HEK293T (cell line): ENCODE results near the gene GTPBP3.

Source experiments
- CTCF ChIA-PET: fragments of 350-600 bp; formaldehyde crosslinking; extraction: SDS; loops from one replicate; lab custom pipeline; 2021; ENCODE audit warnings: antibody characterized with exemption, inconsistent platforms; lab: Yijun Ruan, JAX
- POLR2A ChIA-PET: fragments of 350-600 bp; formaldehyde crosslinking; extraction: SDS; loops from one replicate; lab custom pipeline; 2020; ENCODE audit warnings: antibody characterized with exemption, inconsistent platforms; lab: Yijun Ruan, JAX
- DNase-seq: peaks from one replicate; pipeline ENCODE4 v3.0.0; 2012; ENCODE audit warnings: mixed read lengths; ENCODE audit errors: extremely low spot score
- ARNT ChIP-seq: fragments of 450-650 bp; IDR thresholded peaks from 2 replicates; pipeline ENCODE4 v1.6.1; 2017; ENCODE audit warnings: mild to moderate bottlenecking
- BHLHE40 ChIP-seq: fragments of 450-650 bp; IDR thresholded peaks from 2 replicates; pipeline ENCODE4 v1.6.1; 2016; ENCODE audit warnings: mild to moderate bottlenecking, moderate library complexity, borderline replicate concordance
- CTBP1 ChIP-seq: fragments of 450-650 bp; IDR thresholded peaks from 2 replicates; pipeline ENCODE4 v1.6.1; 2016; ENCODE audit warnings: borderline replicate concordance
- ELF4 ChIP-seq: fragments of 450-650 bp; IDR thresholded peaks from 2 replicates; pipeline ENCODE4 v1.6.1; 2017; ENCODE audit warnings: antibody characterized with exemption
- FOXA1 ChIP-seq: fragments of 450-650 bp; IDR thresholded peaks from 2 replicates; pipeline ENCODE4 v1.6.1; 2016; ENCODE audit warnings: mild to moderate bottlenecking
- FOXK2 ChIP-seq: fragments of 450-650 bp; IDR thresholded peaks from 2 replicates; pipeline ENCODE4 v1.6.1; 2016; ENCODE audit warnings: mild to moderate bottlenecking
- FOXM1 ChIP-seq: fragments of 450-650 bp; IDR thresholded peaks from 2 replicates; pipeline ENCODE4 v1.6.1; 2017; ENCODE audit warnings: mild to moderate bottlenecking, borderline replicate concordance
- HDGF ChIP-seq: fragments of 450-650 bp; IDR thresholded peaks from 2 replicates; pipeline ENCODE4 v1.6.1; 2017; ENCODE audit warnings: antibody characterized with exemption, borderline replicate concordance
- L3MBTL2 ChIP-seq: fragments of 450-650 bp; conservative IDR thresholded peaks from 2 replicates; pipeline ENCODE4 v1.6.1; 2016; ENCODE audit warnings: mild to moderate bottlenecking
- LEF1 ChIP-seq: fragments of 450-650 bp; IDR thresholded peaks from 2 replicates; pipeline ENCODE4 v1.6.1; 2017; ENCODE audit warnings: mild to moderate bottlenecking, borderline replicate concordance
- NFRKB ChIP-seq: fragments of 450-650 bp; IDR thresholded peaks from 2 replicates; pipeline ENCODE4 v1.6.1; 2016; ENCODE audit warnings: mild to moderate bottlenecking, moderate library complexity
- PKNOX1 ChIP-seq: fragments of 450-650 bp; IDR thresholded peaks from 2 replicates; pipeline ENCODE4 v1.6.1; 2016
- SP1 ChIP-seq: fragments of 450-650 bp; IDR thresholded peaks from 2 replicates; pipeline ENCODE4 v1.6.1; 2017
- SUZ12 ChIP-seq: fragments of 450-650 bp; IDR thresholded peaks from 2 replicates; pipeline ENCODE4 v1.6.1; 2016; ENCODE audit warnings: mild to moderate bottlenecking
- TARDBP ChIP-seq: fragments of 450-650 bp; IDR thresholded peaks from 2 replicates; pipeline ENCODE4 v1.6.1; 2016
- ZNF384 ChIP-seq: fragments of 450-650 bp; IDR thresholded peaks from 2 replicates; pipeline ENCODE4 v1.6.1; 2016

GTPBP3 gene

GRCh38 chr19:17323300-17323963 is 13.9 kb upstream of the GTPBP3 start:
- DNase-seq: no peak
- POLR2A ChIA-PET: interaction anchor here (1.6 to 1.7 kb wide), 2 partner anchors 9 to 14 kb away, joined by 5 to 8 read pairs; partner anchors contain the start of gene DDA1
- CTCF ChIA-PET: no interaction called here
- TF ChIP-seq SUZ12 (no peak), TARDBP (no peak), CTBP1 (no peak), ZNF384 (no peak), SP1 (no peak), BHLHE40 (no peak)

GRCh38 chr19:17323964-17324332 is 13.4 kb upstream of the GTPBP3 start:
- DNase-seq: no peak
- CTCF ChIA-PET: no interaction called here
- TF ChIP-seq BHLHE40 (no peak), SUZ12 (no peak), SP1 (no peak), FOXK2 (no peak), HDGF (no peak), ARNT (no peak), ZNF384 (no peak), NFRKB (no peak), L3MBTL2 (no peak), LEF1 (no peak), CTBP1 (no peak), PKNOX1 (no peak)
- POLR2A ChIA-PET: interaction anchor here (1.6 kb wide), 1 partner anchor 15 kb away, joined by 5 read pairs; the partner anchor contains the start of gene DDA1

- ChIA-PET CTCF (no interaction called here), POLR2A (interaction anchor here (0.8 to 1.6 kb wide), 2 partner anchors 9 to 15 kb away, joined by 3 to 5 read pairs; partner anchors contain the start of gene DDA1)
- no peak for DNase-seq
- no peak for TF ChIP-seq HDGF
- TF ChIP-seq FOXM1: no peak
- no peak for TF ChIP-seq BHLHE40
- no peak for TF ChIP-seq CTBP1
- no peak for TF ChIP-seq FOXK2
- no peak for TF ChIP-seq PKNOX1
- TF ChIP-seq ZNF384: no peak
- no peak for TF ChIP-seq LEF1
- TF ChIP-seq FOXA1: no peak
- TF ChIP-seq SP1: no peak
- TF ChIP-seq SUZ12: no peak
- TF ChIP-seq ELF4: no peak
- TF ChIP-seq L3MBTL2: no peak
Observed at GRCh38 chr19:17324357-17325114, 12.8 kb upstream of the GTPBP3 start.

GRCh38 chr19:17325133-17325532 is 12.2 kb upstream of the GTPBP3 start:
- no peak for TF ChIP-seq FOXA1
- TF ChIP-seq FOXM1: no peak
- no peak for TF ChIP-seq FOXK2
- TF ChIP-seq CTBP1: no peak
- TF ChIP-seq ARNT: no peak
- no peak for TF ChIP-seq TARDBP
- TF ChIP-seq ZNF384: no peak
- TF ChIP-seq SUZ12: no peak
- no peak for TF ChIP-seq ELF4
- TF ChIP-seq L3MBTL2: no peak
- no peak for DNase-seq
- CTCF ChIA-PET: interaction anchor here (0.7 kb wide), 1 partner anchor 200 kb away, joined by 3 read pairs; no protein-coding TSS in a partner anchor
- POLR2A ChIA-PET: interaction anchor here (0.8 to 3.7 kb wide), 3 partner anchors 8 to 16 kb away, joined by 3 to 16 read pairs (median 5); partner anchors contain the start of gene DDA1

GRCh38 chr19:17325881-17326594 is 11.3 kb upstream of the GTPBP3 start:
- no peak for DNase-seq
- POLR2A ChIA-PET: interaction anchor here (0.9 to 3.7 kb wide), 2 partner anchors 16 to 17 kb away, joined by 3 to 16 read pairs; partner anchors contain the start of gene DDA1
- CTCF ChIA-PET: interaction anchor here (0.7 kb wide), 1 partner anchor 199 kb away, joined by 3 read pairs; no protein-coding TSS in a partner anchor
- TF ChIP-seq NFRKB (no peak), ARNT (no peak), FOXM1 (no peak), BHLHE40 (no peak), ELF4 (no peak), SUZ12 (no peak), TARDBP (no peak), FOXA1 (no peak), L3MBTL2 (no peak), SP1 (no peak), CTBP1 (no peak), PKNOX1 (no peak), ZNF384 (no peak)
